GM21367 (cell line): Measurements from ENCODE around the gene CHST5.
A peak's percentile ranks its signal among the peaks of the same experiment; 100 is the strongest.
"Not testable (repeated sequence)": the region's sequence is repeated elsewhere in the genome, so short reads cannot be mapped to it uniquely, and the experiment has no call there.

Experiments used
- ATAC-seq: cut with Tn5 transposase; IDR thresholded peaks from one replicate; pipeline ENCODE4 v1.9.1; 2021; ENCODE audit not compliant: unreplicated experiment

CHST5 gene

DNA sequence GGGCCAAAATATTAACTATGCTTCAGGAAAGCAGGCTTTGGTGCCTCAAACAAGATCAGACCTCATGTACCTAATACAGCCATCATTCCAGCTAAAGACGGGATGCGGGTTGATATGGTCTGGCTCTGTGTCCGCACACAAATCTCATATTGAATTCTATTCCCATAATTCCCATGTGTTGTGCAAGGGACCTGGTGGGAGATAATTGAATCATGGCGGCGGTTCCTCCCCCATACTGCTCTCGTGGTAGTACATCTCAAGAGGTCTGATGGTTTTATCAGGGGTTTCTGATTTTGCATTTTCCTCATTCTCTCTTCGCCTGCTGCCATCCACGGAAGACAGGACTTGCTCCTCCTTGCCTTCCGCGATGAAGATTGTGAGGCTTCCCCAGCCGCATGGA lies 21.6 kb downstream of the CHST5 start:
- ATAC-seq: no peak

DNA sequence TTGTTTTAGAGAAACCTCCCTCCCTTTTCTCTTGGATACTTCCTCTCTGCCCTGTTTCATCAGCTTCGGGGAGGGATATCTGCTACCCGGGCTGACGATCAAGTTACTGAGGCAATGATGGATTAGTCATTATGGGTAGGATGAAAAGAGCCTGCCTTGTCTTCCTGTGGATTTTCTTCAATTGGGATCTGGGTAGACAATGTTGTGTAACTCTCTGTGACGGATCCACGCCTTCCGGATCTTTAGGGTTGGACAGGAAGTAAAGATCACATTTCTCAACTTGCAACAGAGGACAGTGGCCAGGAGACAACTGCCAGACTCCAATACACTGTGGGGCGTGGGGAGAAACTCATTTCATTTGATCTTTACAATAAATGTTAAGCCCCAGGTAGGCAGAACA lies 29.3 kb downstream of the CHST5 start:
- no peak for ATAC-seq

DNA sequence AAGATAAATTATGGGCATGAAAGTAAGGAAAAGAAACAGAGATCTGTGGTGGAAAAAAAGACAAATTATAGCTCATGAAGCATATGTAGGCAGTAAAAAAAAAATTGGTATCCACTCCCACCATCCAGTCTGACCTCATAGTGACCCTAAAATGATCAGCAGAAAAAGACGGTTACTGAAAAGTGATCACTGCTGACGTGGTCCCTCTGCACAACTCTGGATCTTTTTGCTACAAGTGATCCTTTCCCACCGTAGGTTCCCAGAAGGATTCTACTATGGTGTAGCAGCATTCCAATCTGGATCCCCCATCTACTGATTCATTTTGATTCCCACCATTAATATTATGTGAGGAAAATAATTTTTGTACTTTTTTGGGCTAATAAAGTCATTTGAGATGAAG lies 29.8 kb downstream of the CHST5 start:
- no peak for ATAC-seq

DNA sequence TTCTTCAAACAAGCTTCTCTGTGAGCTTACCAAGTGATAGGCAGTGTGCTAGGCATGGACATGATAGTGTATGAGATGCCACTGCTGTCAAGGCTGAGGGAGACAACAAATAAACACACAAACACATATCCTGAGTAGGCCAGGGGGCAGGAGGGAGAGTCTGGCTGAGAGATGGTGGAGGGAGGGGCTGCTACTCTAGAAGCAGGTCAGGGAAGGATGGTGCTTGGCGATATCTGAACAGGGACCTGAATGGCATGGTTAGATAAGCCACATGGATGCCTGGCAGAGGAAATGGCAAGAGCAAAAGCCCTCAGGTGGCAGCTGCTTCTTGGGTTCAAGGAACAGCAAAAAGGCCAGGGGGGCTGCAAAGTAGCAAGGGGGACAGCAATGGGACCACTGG lies 32.1 kb downstream of the CHST5 start:
- no peak for ATAC-seq

DNA sequence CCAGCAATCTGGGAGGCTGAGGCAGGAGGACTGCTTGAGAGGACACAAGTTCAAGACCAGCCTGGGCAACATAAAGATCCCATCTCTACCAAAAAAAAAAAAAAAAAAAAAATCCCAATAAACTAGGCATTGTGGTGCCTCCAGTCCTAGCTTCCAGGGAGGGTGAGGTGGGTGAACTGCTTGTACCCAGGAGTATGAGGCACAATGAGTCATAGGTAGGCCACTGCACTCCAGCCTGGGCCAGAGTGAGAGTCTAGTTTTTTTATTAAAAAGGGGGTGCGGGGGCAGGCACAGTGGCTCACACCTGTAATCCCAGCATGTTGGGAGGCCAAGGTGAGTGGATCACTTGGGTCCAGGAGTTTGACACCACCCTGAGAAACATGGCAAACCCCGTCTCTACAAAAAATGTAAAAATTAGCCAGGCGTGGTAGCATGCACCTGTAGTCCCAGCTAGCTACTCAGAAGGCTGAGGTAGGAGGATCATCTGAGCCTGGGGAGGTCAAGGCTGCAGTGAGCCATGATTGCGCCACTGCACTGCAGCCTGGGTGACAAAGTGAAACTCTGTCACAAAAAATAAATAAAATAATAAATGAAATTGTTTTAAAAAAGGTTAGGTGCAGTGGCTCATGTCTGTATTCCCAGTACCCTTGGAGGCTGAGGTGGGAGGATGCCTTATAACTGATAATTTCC lies 32.8 kb downstream of the CHST5 start:
- ATAC-seq: no peak

DNA sequence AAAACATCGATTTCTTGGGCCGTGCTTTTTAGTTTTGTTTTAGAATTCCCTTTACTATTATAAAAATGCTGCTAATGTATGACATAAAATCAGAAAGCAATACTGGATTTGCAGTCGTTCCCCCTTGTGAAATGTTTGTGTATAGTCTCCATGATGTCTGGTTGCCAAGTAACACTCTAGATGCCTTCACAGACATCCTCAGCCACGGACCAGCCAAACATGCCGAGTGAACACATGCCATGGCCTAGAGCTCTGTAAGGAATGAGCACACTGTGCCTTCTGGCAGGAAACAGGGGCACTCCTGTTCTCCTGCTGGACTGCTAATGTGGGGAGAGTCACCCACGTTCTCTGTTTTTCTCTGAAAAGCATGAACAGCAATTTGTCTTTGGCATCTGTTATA lies 34.1 kb downstream of the CHST5 start:
- not testable (repeated sequence) for ATAC-seq

DNA sequence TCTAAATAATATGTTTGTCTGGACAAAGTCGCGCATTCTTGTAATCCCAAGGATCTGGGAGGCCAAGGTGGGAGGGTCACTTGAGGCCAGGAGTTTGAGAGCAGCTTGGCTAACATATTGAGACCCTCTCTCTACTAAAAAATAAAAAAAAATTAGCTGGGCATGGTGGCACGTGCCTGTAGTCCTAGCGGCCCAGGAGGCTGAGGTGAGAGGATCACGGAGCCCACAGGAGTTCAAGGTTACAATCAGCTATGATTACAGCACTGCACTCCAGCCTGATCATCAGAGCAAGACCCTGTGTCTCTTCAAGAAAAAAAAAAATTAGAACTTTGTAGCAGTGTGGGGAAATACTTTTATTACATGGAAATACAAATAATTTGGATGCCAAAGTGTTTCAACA lies 34.5 kb downstream of the CHST5 start:
- ATAC-seq: no peak

DNA sequence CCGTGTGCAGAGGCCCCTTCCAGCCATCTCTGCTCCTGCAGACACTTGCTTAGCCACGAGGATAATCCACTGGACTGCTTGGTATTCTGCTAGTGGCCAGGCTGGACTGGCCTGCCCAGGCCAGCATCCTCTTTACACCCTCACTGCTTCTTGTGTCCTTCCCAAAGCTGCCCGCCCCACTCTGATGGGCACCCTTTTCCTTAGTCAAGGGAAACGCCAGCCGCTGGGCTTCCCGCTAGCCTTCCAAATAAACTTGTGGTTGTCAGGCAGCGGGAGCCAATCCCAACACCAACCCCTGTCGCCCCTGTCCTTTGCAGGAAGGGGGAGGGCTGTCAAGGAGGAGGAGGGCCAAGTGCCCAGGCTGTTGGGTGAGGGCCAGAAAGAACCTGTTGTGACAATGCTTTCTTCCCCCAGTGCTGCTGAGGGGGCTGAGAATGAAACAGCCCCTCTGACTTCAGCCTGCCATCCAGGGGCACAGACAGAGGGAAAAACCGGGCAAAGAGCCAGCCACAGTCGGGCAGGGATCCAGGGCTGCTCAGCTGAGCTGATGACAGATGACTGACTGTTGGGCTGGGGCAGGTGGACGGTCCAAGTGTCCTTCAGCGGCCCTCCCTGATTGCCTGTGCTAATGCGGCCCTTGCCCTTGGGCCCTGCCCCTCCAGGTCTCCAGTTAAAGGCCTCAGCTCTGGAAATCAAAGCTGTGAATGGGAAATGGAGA lies 37.1 kb downstream of the CHST5 start:
- ATAC-seq: not testable (repeated sequence)

DNA sequence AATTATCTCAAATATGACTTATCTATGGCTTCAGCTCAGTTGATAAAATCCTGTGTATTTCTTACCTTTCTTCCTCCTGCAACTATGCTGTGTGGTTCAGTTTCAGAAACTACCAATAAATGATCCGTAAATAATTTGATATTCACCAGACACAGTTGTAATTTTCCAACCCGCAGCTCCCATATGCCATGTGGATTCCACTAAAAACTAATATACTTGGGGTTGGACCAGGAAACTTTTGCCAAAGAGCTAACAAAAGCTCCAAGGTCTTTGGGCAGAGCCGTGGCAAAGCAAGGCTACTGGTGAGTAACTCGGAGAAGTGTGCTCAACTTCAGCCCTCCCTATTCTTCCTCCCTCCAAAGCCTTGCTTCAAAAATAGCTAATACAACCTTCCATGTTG lies 38.4 kb downstream of the CHST5 start:
- ATAC-seq: no peak

DNA sequence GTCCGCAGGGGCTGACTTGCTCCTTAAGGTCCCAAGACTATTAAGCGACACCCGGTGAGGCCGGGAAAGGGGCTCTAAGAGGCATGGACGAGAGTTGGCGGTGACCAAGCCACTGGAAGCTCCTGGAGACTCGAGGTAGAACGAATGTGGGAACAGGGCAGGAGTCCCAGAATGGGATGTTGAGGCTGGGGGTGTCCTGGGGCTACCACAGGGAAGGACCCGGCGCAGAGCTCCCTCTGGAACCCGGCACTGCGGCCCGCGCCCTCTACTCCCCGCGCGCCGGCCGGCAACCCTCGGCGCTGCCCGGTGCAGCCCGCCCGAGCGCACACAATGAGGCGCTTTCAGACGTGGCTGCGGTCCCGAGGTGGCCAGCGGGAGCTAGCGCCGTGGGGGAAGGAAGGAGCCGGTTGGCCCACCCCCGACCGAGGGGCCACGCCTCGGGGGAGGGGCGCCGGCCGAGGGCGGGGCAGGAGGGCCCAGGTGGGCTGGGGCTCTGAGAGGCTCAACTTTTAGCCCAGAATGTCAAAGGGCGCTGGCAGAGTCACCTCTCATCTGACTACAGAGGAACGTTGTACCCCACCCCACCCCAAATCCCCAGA lies 40.7 kb downstream of the CHST5 start, which contains the start of gene CHST6:
Gene CHST6 (minus strand): TSS at position 366 of the 599 bp plus-strand sequence. CDS start 15,613 bp downstream, outside the sequence.
- ATAC-seq: peak; percentile 78

DNA sequence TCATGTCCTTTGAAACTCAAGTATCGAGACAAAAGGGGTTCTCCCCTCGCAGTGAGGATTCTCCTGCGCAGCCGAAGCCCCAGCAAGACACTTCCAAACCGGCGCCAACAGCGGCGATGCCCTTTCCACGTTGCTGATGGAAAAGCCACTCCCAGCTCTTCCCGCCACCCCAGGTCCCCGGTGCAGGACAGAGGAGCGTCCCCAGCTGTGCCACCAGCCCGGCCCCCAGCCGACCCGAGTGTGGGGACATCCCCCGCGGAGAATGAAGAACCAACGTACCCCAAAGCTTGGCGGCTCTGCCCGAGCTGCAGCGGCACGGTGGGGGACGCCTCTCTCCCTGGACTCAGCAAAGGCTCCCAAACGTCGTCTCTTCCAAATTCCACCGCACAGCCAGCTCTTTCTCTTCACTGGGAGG lies 41.2 kb downstream of the CHST5 start:
- no peak for ATAC-seq

DNA sequence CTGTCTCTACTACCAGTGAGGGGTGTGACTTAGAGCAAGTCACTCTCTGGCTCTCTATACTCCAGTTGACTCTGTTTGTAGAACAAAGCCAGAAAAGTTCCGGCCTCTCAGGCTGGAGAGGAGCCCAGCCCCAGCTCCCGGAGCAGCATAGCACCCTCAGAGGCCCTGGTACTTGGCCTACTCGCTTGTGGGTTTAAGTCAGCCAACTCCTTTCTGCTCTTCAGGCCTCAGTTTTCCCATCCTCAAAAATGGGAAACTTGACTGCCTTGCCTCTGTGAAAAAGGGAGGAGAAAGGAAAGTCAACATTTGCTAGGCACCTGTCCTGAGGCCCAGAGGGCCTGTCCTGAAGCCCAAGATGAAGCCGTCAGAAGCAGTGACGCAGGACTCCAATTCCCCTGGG lies 41.7 kb downstream of the CHST5 start:
- ATAC-seq: no peak

DNA sequence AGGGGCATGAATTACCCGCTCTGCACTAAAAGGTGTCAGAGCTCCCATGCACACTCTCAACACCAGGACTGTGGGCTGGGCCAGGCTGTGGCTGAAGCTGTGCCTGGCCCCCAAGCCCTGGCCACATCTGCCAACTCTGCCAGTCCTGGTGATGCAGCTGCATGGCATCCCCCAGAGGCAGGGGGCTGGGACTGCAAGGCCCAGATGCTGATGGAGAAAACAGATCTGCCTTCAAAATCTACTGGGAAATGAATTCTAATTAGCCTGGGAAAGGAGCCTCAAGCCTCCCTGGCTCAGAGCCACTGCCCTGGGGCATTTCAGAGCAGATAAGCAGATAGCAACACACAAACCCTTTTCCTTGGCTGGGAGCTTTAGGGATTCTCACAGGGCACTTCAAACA lies 44.0 kb downstream of the CHST5 start:
- no peak for ATAC-seq

DNA sequence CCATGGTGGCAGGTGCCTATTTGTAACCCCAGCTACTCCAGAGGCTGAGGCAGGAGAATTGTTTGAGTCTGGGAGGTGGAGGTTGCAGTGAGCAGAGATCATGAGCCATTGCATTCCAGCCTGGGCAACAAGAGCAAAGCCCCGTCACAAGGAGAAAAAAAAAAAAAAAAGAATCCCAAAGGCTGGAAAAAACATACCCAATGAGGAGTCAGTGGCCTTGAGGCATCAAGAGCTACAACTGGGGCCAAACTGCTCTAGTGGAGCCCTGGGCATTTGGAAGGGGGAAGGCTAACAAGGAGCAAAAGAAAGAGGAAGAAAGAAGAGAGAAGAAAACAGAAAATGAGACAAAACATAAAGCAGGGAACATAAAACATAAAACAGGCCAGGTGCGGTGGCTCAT lies 47.6 kb downstream of the CHST5 start:
- ATAC-seq: no peak

DNA sequence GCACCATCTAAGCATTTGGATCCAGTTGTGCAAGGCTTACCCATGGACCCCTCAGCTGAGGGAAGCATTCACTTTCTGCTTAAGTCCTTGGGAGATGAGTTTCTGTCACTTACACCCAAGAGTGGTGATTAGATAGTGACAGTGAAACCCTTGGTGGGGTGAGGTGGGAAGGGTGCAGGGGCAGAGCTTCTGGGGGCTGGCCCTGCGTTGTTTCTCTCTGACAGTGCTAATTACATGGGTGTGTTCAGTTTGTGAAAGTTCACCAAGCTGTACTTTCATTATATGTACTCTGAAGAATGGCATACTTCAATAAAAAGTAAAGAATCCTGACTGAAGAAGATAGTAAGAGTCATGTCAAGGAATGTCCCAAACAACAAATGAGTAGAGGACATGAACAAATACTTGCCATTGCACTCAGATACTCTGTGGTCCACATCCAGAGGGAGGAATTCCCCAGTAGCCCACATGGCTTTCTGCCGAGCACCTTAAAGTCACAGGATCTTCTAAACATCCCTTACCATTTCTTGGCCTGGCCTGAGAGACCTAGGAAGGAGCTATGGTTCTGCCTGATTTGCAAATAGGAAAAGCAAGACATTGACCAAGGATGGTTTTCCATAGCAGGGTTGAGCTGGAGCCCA lies 49.1 kb downstream of the CHST5 start:
- ATAC-seq: no peak

DNA sequence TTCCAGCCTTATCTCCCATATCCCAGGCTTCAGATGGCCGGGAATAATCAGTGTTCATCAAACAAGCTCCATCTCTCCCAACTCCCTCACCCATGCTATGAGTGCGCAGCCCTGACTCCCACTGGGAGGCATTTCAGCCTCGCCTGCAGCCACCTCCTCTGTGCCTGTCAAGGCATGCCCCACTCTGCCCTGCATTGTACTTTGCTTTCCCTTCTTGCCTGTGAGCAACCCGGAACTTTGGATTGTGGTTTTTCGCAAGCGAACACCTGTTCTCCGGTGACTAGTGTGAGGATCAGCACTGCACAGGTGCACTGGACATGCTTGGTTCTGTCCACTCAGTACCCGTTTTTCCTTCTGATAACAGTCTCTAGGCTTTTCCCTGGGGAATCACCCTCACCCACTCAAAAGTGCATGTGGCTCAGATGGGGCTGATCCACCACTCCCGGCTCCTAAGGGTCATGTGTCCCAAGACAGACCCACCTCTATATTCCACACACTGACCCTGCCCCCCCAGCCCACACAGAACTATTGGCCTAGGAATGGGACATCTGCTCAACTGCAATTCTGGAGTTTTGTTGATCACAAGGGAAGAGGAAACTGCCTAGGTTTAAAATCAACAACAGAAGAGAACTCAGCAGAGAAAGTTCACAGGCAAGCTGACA lies 49.8 kb downstream of the CHST5 start:
- no peak for ATAC-seq

DNA sequence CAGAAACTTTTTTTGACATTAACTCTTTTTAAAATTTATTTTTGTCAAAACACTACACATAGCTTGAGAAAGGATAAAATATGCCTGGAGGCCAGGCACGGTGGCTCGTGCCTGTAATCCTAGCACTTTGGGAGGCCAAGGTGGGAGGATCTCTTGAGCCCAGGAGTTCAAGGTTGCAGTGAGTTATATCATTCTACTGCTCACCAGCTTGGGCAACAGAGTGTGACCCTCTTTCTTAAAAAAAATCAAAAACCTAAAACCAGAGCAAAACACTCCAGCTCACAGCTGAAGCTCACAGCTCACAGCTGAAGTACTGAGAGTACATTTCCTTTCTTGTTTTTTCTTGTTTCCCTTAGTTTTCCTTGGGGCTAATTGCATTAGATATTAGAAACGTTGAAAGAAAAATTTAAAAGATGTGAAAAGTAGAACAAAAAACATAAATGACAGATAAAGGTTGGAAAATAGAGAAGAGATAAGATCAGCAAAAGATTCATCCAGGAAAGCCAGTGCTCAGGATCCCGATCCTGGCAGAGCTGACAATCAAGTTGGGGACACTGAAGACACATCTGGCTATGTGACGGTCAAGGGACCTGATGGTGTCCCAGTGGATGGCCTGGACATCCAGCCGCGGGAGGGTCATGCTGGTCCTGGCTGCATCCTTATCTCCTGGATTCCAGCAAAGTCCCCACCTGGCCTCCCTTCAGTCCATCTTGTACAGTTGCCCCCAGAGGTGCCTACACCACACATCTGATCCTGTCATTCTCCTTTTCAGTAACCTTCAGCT lies 50.5 kb downstream of the CHST5 start:
- no peak for ATAC-seq

DNA sequence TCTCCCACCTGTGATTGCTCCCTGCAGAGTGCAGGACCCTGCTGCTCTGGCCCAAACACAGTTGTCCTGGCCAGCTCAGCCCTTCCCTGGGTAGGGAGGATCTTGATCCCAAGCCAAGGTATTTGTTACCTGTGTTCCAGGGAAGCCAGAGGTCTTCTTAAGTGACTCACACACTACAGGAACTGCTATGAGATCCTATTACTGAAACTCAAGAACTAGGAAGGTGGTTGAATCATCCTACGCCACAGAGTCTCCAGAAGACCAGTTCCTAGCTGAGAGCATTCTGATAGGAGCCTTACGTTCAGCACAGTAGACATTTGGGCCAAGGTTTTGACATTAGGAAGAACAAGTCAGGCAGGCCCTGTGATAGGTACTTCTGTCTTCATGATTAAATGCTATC lies 52.7 kb downstream of the CHST5 start:
- no peak for ATAC-seq

DNA sequence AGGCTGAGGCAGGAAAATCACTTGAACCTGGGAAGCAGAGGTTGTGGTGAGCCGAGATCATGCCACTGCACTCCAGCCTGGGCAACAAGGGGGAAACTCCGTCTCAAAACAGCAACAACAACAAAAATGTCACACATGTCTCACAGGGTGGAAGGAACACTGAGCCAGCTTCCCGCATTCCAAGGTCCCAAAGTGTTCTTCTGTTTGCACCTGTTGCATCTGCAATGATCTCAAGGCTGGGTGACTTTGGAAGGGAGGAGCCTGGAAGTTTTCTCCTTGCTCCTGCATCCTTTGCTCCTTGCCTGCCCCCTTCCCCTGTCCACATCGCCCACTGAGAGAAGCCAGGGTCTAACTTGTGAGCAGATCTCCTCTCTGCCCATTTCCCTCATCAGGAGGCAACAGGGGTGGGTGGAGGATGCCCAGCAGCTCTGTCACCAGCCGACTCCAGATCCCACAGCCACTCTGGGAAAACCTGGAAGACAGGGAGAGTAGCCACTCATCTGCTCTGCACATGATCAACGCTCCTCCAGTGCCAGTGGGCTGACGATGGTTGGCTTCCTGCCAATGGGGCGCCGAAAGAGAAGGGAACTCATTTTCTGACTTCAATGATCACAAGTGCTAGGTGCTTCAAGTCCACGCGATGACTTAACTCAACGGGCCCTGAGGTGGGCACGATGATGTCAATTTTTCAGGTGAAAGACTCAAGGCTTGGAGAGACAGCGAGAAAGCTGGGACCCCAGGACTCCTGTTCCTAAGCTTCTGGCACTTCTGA lies 53.3 kb downstream of the CHST5 start:
- no peak for ATAC-seq

DNA sequence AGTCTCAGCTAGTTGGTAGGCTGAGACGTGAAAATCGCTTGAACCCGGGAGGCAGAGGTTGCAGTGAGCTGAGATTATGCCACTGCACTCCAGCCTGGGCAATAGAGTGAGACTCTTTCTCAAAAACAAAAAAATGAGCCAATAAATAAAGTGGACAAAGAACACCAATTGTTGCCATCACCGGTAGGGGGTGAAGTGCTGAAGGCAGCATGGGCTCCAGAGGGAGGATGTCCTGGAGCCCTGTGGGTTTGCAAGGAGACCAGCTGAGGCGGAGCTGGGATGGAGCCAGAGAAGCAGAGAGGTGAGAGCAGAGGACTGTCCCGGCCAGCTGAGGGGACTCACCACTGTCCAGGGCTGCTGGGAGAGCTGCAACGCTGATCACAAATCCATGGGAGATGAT lies 54.4 kb downstream of the CHST5 start:
- ATAC-seq: no peak
